ENCODE results near the gene CECR2.

Gene CECR2

DNA sequence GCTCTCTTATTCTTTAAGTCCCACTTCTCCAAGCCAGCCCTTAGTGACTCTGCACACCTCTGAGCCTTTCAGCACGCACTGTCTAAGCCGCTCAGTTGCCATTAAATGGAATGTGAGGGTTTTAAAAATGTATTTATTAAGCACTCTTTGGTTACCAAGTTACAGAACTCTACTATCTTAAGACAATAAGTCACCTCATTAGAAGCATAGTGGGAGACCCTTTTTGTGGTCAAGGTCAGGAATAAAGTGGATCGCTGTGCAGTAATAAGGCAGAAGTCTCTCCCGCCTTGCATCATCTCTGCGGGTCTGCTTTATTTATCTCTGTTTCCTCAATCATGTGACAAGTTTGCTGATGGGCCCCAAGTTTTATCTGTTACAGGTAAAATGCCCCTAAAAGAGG, 205.9 kb downstream of the CECR2 start:
- no peak for DNase-seq (ENCODE audit: low read depth)

DNA sequence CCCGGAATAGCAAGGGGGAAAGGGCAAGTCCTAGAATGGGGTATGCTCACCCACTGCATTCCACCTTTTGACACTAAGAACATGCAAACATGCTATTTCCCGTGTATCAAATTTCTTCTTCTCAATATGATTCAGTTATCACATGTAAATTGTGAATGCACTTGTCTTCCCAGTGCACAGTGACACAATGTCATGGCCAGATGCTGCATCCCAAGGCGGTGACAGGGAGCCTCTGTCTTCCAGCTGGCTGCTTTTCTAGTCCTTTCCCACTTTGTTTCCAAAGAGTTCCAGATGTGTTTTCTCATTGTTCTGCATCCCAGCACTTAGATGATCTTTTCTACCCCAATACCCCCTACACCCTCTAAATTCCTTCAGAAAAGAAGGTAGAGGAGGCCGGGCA, 206.4 kb downstream of the CECR2 start:
- DNase-seq (ENCODE audit: low read depth) = no peak

DNA sequence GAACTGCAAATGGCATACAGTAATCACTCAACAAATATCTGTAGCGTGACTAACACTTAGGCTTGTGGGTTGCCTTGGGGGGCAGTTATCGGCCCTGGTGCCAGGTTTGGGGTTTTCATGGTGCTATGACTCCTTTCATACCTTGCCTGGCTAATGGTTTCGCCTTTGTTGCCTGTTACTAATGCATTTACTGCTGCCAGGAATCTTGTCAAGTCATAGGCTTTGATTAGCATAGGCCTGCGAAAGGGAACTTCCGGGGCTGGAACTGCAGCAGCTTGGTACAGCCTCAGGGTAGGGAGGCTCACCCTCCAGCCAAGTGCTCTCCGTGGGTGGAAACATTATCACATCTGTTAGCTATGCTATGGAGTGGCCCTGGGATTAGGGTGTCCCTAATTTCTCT, 207.2 kb downstream of the CECR2 start:
- peak; percentile 94 for DNase-seq (ENCODE audit: low read depth)

- DNase-seq (ENCODE audit: low read depth) = peak; percentile 57
These were observed 209.0 kb downstream of the CECR2 start for GRCh38 chr22:17578136-17578754.

- no peak for DNase-seq (ENCODE audit: low read depth)
These were observed 210.3 kb downstream of the CECR2 start for GRCh38 chr22:17579535-17579981.

- no peak for DNase-seq (ENCODE audit: low read depth)
These were observed 211.3 kb downstream of the CECR2 start for GRCh38 chr22:17580441-17581031.

- DNase-seq (ENCODE audit: low read depth) = no peak
These were observed 211.8 kb downstream of the CECR2 start for GRCh38 chr22:17581056-17581455.

DNA sequence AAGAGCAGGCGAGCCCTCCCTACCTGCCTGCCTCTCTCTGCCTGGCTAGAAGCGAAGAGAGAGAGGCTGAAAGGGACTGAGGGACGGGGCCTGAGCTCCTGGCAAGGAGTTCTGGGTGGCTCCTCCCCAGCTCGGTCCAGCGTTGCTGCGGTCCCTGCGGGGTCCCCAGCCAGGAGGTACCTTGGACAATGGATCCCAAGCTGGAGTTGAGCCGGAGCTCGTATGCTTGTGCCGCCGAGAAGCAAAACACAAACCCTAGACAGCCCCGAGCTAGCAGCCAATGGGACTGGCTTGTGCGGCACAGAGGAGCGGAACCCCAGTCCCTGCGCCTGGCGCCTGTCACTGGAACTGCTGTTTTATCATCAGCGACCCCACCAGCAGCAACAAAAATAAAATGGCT, 212.4 kb downstream of the CECR2 start:
- no peak for DNase-seq (ENCODE audit: low read depth)

- no peak for DNase-seq (ENCODE audit: low read depth)
These were observed 213.9 kb downstream of the CECR2 start for GRCh38 chr22:17583151-17583550.

GRCh38 chr22:17586831-17587440, 217.7 kb downstream of the CECR2 start:
- DNase-seq (ENCODE audit: low read depth) = no peak

DNA sequence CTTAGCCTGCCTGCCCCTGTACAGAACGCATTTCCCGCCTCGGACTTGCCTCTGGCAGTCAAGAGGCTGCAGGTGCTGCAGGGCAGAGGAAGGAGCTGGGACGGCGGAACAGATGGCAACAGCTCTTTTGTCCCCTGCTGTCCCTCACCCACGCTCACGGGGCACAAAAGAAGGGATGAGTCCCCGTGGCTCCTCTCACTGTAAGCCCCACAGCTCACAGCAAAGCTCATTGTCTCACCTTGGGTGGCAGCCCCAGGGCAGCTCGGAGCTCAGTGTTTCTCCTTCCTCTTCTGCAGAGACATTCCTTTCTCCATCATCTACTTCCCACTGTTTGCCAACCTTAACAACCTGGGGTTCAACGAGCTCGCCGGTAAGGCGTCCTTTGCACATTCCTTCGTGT, 218.4 kb downstream of the CECR2 start:
- DNase-seq (ENCODE audit: low read depth) = no peak

GRCh38 chr22:17588606-17589005, 219.3 kb downstream of the CECR2 start:
- no peak for DNase-seq (ENCODE audit: low read depth)

DNA sequence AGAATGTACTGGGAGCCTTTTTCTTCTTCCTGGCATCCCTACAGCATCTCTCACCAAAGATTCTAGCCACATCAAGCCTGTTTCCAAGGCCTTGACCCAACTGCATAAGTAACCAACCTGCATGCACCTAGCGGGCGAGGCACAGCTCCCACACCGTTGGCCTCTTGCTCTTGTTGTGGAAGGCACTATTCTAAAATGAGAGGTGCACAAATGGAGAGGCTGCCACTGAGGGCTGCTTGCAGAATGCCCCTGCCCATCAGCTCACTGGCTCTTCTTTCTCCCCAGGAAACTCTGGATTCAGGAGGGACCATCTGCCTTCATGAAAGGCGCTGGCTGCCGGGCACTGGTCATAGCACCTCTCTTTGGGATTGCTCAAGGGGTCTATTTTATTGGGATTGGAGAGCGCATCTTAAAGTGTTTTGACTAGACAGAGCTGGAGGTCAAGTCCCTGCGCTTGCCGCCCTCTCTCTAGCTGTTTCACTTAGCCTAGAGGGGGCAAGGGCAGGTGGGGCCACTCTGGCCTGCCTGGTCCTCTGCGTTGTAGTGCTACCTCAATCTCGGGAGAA, 220.6 kb downstream of the CECR2 start:
- DNase-seq (ENCODE audit: low read depth) = no peak

- no peak for DNase-seq (ENCODE audit: low read depth)
These were observed 221.3 kb downstream of the CECR2 start for GRCh38 chr22:17590586-17590985.

DNA sequence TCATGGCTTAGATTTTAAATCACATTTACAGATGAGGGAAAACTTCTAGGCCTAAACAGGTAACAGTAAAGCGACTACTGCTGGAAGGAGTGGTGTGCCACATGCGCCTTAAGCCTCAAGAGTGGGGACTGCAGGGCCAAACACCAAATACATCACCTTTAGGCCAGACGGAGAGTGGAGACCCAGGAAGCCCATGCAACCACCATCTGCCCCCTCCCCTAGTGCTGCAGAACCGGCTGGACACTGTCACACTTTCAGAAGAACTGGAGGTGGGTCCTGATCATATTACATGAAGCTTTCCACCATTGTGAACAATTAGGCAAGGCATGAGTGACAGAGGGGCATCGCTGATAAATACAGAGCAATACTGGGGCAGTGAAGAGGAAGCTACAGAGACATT, 222.9 kb downstream of the CECR2 start:
- no peak for DNase-seq (ENCODE audit: low read depth)

- DNase-seq (ENCODE audit: low read depth) = no peak
These were observed 227.0 kb downstream of the CECR2 start for GRCh38 chr22:17596226-17596625.

DNA sequence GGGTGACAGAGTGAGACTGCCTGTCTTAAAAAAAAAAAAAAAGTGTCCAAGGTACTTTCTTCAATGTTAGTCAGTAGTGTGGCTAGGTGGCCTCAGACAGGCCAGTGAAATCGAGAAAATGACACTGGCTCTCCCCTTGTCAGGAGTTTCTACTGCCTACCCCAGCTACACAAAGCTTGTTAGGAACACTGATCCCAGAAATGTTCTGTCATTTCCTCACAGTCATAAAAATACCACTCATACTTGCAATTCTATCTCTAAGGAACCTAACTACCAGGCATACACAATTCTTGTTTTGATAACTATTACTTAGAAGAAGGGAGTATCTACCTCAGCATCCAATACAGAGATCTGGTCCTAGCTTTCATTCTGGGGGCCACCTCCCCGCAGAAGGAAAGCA, 228.0 kb downstream of the CECR2 start:
- peak; percentile 64 for DNase-seq (ENCODE audit: low read depth)

- DNase-seq (ENCODE audit: low read depth) = no peak
These were observed 229.1 kb downstream of the CECR2 start for GRCh38 chr22:17598318-17598717.

DNA sequence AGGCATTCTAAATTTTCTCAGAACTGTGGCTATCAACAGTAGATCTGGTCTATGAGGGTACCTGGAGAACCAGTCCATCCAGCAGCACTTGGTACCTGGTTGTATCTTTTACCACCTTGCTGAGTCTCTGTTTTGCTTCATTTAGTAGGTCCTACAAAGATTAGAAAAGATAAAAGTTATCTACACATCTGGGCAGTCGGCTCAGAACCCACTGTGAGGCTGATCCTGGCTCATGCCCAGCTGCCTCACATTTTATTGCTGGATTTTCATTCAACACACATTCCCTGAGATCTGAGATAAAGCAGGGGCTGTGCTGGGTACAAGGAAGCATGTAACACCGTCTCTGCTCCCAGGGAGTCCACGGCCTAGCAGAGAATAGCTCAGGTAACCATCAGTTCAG, 231.8 kb downstream of the CECR2 start:
- DNase-seq (ENCODE audit: low read depth) = no peak

- no peak for DNase-seq (ENCODE audit: low read depth)
These were observed 234.4 kb downstream of the CECR2 start for GRCh38 chr22:17603668-17604067.

- DNase-seq (ENCODE audit: low read depth) = peak; percentile 26
These were observed 237.2 kb downstream of the CECR2 start for GRCh38 chr22:17606496-17606895.
